Caco-2 (cell line): Measurements from ENCODE around the gene PMM1. TPM values are rescaled to one million over a fixed set of nuclear protein-coding genes. Genes with fewer than 3 reads are reported as not detected.

Experiments used
- BruUV-seq: library from RNA; stranded (reverse); fragments of 400-500 nt; replicated peaks from 2 replicates; lab custom pipeline; 2021; lab: Mats Ljungman, UMichigan
- CTCF ChIA-PET: fragments of 300-600 bp; sonication (Branson Sonifier 250); formaldehyde crosslinking; loops from one replicate; lab custom pipeline; 2022; ENCODE audit warnings: antibody characterized with exemption; lab: Charles Lee
- POLR2A ChIA-PET: fragments of 300-600 bp; sonication (Branson Sonifier 250); formaldehyde crosslinking; loops from one replicate; lab custom pipeline; 2022; ENCODE audit warnings: antibody characterized with exemption; lab: Charles Lee
- DNase-seq, 2 experiments: peaks; one replicate each; pipeline versions ENCODE4 v3.0.0 to v3.0.0-alpha.2; 2020 to 2022
- H3K27me3 ChIP-seq: replicated peaks from 2 replicates; pipeline ENCODE4 v1.6.0; 2011; ENCODE audit warnings: low read length; ENCODE audit not compliant: control insufficient read depth, insufficient read depth
- H3K36me3 ChIP-seq: 2 replicates; pipeline ENCODE4 v1.5.1; 2011; ENCODE audit warnings: low read length; ENCODE audit not compliant: control insufficient read depth, insufficient read depth
- H3K4me1 ChIP-seq: fragments of 250-450 bp; sonication (Bioruptor Pico); 2 replicates; pipeline ENCODE4 v1.5.1; 2020; ENCODE audit warnings: mild to moderate bottlenecking
- H3K4me3 ChIP-seq: 2 replicates; pipeline ENCODE4 v1.5.1; 2011; ENCODE audit warnings: low read depth, mild to moderate bottlenecking, control low read depth, low read length
- H3K9me3 ChIP-seq: fragments of 250-450 bp; sonication (Bioruptor Pico); 2 replicates; pipeline ENCODE4 v1.5.1; 2020; ENCODE audit warnings: mild to moderate bottlenecking, moderate library complexity
- H3K27ac Mint-ChIP-seq: one replicate; pipeline ENCODE4 v1.8.0; 2022; ENCODE audit warnings: mixed read lengths; ENCODE audit not compliant: unreplicated experiment
- H3K27me3 Mint-ChIP-seq: one replicate; pipeline ENCODE4 v1.8.0; 2022; ENCODE audit warnings: mixed read lengths; ENCODE audit not compliant: insufficient read depth, unreplicated experiment
- H3K36me3 Mint-ChIP-seq: one replicate; pipeline ENCODE4 v1.8.0; 2022; ENCODE audit warnings: mild to moderate bottlenecking, mixed read lengths; ENCODE audit not compliant: insufficient read depth, unreplicated experiment
- H3K4me1 Mint-ChIP-seq: one replicate; pipeline ENCODE4 v1.8.0; 2022; ENCODE audit warnings: low read depth, mixed read lengths; ENCODE audit not compliant: unreplicated experiment
- H3K4me3 Mint-ChIP-seq: one replicate; pipeline ENCODE4 v1.8.0; 2022; ENCODE audit warnings: mild to moderate bottlenecking, moderate library complexity, mixed read lengths; ENCODE audit not compliant: unreplicated experiment
- H3K9me3 Mint-ChIP-seq: one replicate; pipeline ENCODE4 v1.8.0; 2022; ENCODE audit warnings: mixed read lengths; ENCODE audit not compliant: unreplicated experiment
- CTCF ChIP-seq, 2 experiments: fragments of 200-600 bp in 1 of 2; IDR thresholded peaks; 1 replicate in 1 of 2; 2 replicates in 1 of 2; pipeline versions ENCODE4 v1.5.1 to v1.8.0; 2011 to 2022; ENCODE audit warnings: antibody characterized with exemption in 1 of 2, control low read depth in 1 of 2, inconsistent platforms in 1 of 2, low read depth in 1 of 2, low read length in 1 of 2, mild to moderate bottlenecking in 1 of 2, moderate library complexity in 1 of 2; ENCODE audit not compliant: insufficient read depth in 1 of 2, severe bottlenecking in 1 of 2, unreplicated experiment in 1 of 2
- intact Hi-C: fragments of 100-400 bp; cut with micrococcal nuclease; formaldehyde crosslinking; loops from one replicate; pipeline ENCODE4 v1.10.0; 2022; ENCODE audit not compliant: unreplicated experiment
- total RNA-seq: library from RNA; stranded (reverse); gene quantifications from 2 replicates; pipeline ENCODE4 v1.2.3, GENCODE V29; 2022

The PMM1 gene
- total RNA-seq, 1 experiment from 2014 or later = 29.6 TPM

- no peak for DNase-seq
- no peaks in the 10 kb centered on the region for H3K27me3 Mint-ChIP-seq
- no peak for TF ChIP-seq CTCF (IDR thresholded peaks at IDR 0.05; ENCODE audit: insufficient read depth in 1 of 2, low read depth in 1 of 2, low read length in 1 of 2, severe bottlenecking in 1 of 2, unreplicated experiment in 1 of 2)
- Histone ChIP-seq H3K4me3 (no peak overlapping the region), H3K4me1 (no peaks in the 10 kb centered on the region), H3K36me3 (no peaks in the 10 kb centered on the region), H3K27me3 (no peaks in the 10 kb centered on the region), H3K9me3 (no peaks in the 10 kb centered on the region)
- intact Hi-C loops = no loop called here
- no peaks in the 10 kb centered on the region for H3K4me1 Mint-ChIP-seq
- ChIA-PET CTCF (no interaction called here), POLR2A (no interaction called here)
- peaks cover 10% of the 10 kb centered on the region for H3K9me3 Mint-ChIP-seq
- no peak overlapping the region for H3K27ac Mint-ChIP-seq
- no peaks in the 10 kb centered on the region for H3K36me3 Mint-ChIP-seq
- no peak overlapping the region for H3K4me3 Mint-ChIP-seq
- no TSS peak for BruUV-seq
Measured at GRCh38 chr22:41571786-41572185, 17.9 kb downstream of the PMM1 start.

- TF ChIP-seq CTCF (IDR thresholded peaks at IDR 0.05; ENCODE audit: insufficient read depth in 1 of 2, low read depth in 1 of 2, low read length in 1 of 2, severe bottlenecking in 1 of 2, unreplicated experiment in 1 of 2) = no peak
- intact Hi-C loops = no loop called here
- no peak overlapping the region for H3K4me3 Mint-ChIP-seq
- no peak overlapping the region for H3K27ac Mint-ChIP-seq
- no TSS peak for BruUV-seq
- no peaks in the 10 kb centered on the region for H3K9me3 ChIP-seq
- POLR2A ChIA-PET = interaction anchor here (0.6 kb wide), 1 partner anchor 273 kb away, joined by 6 read pairs; no protein-coding TSS in a partner anchor
- no peaks in the 10 kb centered on the region for H3K27me3 ChIP-seq
- no peaks in the 10 kb centered on the region for H3K4me1 Mint-ChIP-seq
- peaks cover 10% of the 10 kb centered on the region for H3K9me3 Mint-ChIP-seq
- CTCF ChIA-PET = no interaction called here
- peaks cover 5% of the 10 kb centered on the region; the same call in 1 of the 2 replicates for H3K4me1 ChIP-seq
- H3K4me3 ChIP-seq = no peak overlapping the region
- H3K36me3 ChIP-seq = no peaks in the 10 kb centered on the region
- H3K27me3 Mint-ChIP-seq = no peaks in the 10 kb centered on the region
- DNase-seq = no peak
- H3K36me3 Mint-ChIP-seq = no peaks in the 10 kb centered on the region
Measured at GRCh38 chr22:41570221-41570620, 19.4 kb downstream of the PMM1 start.

GRCh38 chr22:41568811-41569210 is 20.8 kb downstream of the PMM1 start:
- ChIA-PET CTCF (no interaction called here), POLR2A (interaction anchor here (0.6 kb wide), 1 partner anchor 46 kb away, joined by 8 read pairs; no protein-coding TSS in a partner anchor)
- H3K9me3 Mint-ChIP-seq = peaks cover 10% of the 10 kb centered on the region
- Histone ChIP-seq H3K36me3 (no peaks in the 10 kb centered on the region), H3K4me3 (no peak overlapping the region), H3K4me1 (peaks cover 5% of the 10 kb centered on the region; the same call in 1 of the 2 replicates), H3K9me3 (no peaks in the 10 kb centered on the region), H3K27me3 (no peaks in the 10 kb centered on the region)
- no peaks in the 10 kb centered on the region for H3K36me3 Mint-ChIP-seq
- TF ChIP-seq CTCF (IDR thresholded peaks at IDR 0.05; ENCODE audit: insufficient read depth in 1 of 2, low read depth in 1 of 2, low read length in 1 of 2, severe bottlenecking in 1 of 2, unreplicated experiment in 1 of 2) = no peak
- no peaks in the 10 kb centered on the region for H3K27me3 Mint-ChIP-seq
- H3K4me3 Mint-ChIP-seq = no peak overlapping the region
- no TSS peak for BruUV-seq
- H3K4me1 Mint-ChIP-seq = no peaks in the 10 kb centered on the region
- no peak overlapping the region for H3K27ac Mint-ChIP-seq
- intact Hi-C loops = no loop called here
- DNase-seq = no peak
